Esophagus muscularis mucosa (tissue), 4 donors: ENCODE data around the gene RAMACL. TPM values are rescaled to one million over a fixed set of nuclear protein-coding genes. Genes with fewer than 3 reads are reported as not detected.
"Not testable (repeated sequence)": the region's sequence is repeated elsewhere in the genome, so short reads cannot be mapped to it uniquely, and the experiment has no call there.

ENCODE experiments used
- DNase-seq: peaks from one replicate; pipeline ENCODE4 v3.0.0-alpha.2; 2017; ENCODE audit errors: extremely low spot score
- H3K27ac ChIP-seq, 4 donors: fragments of 200-600 bp; sonication (generic); replicated peaks in 1 of 4; 1 replicate in 3 of 4; 2 replicates in 1 of 4; pipeline ENCODE4 v1.5.1; 2016 to 2019; ENCODE audit warnings: mild to moderate bottlenecking in 1 of 4
- H3K27me3 ChIP-seq, 4 donors: fragments of 200-600 bp; sonication (generic); one replicate each; pipeline versions ENCODE4 v1.5.1 to v1.6.0; 2016 to 2019
- H3K36me3 ChIP-seq, 4 donors: fragments of 200-600 bp; sonication (generic); one replicate each; pipeline ENCODE4 v1.5.1; 2016 to 2019
- H3K4me1 ChIP-seq, 4 donors: fragments of 200-600 bp; sonication (generic); one replicate each; pipeline ENCODE4 v1.5.1; 2016 to 2019
- H3K4me3 ChIP-seq, 4 donors: fragments of 200-600 bp; sonication (generic); 1 replicate in 2 of 4; 2 replicates in 2 of 4; pipeline ENCODE4 v1.5.1; 2016 to 2019; ENCODE audit warnings: mild to moderate bottlenecking in 4 of 4, moderate library complexity in 1 of 4
- H3K9me3 ChIP-seq, 4 donors: fragments of 200-600 bp; sonication (generic); 1 replicate in 3 of 4; 2 replicates in 1 of 4; pipeline ENCODE4 v1.5.1; 2016 to 2019
- EP300 ChIP-seq: sonication (generic); formaldehyde crosslinking; IDR thresholded peaks from one replicate; pipeline ENCODE4 v1.6.1; 2017; ENCODE audit warnings: antibody characterized with exemption
- POLR2A ChIP-seq: fragments of 450-650 bp; IDR thresholded peaks from one replicate; pipeline ENCODE4 v1.6.1; 2017; ENCODE audit warnings: antibody characterized with exemption, moderate library complexity, mild to moderate bottlenecking, low read depth
- POLR2AphosphoS5 ChIP-seq, 2 donors: sonication (generic); formaldehyde crosslinking; IDR thresholded peaks; one replicate each; pipeline ENCODE4 v1.6.1; 2017; ENCODE audit warnings: antibody characterized with exemption in 2 of 2
- WGBS: methylation state at CpG from one replicate; pipeline ENCODE4 v1.1.5; 2018; 5-methylcytosine and 5-hydroxymethylcytosine counted together
- intact Hi-C: fragments of 100-400 bp; cut with DNase I; formaldehyde crosslinking; loops from one replicate; pipeline ENCODE4 v1.15.1; 2023
- total RNA-seq, 4 donors: library from RNA; depleted of rRNA; stranded (reverse); fragments of >200 nt; gene quantifications; one replicate each; pipeline versions ENCODE4 v1.1.0 to v1.2.1, GENCODE V29; 2016
- TF ChIP-seq, protein P1 (sequence below), 3 experiments: fragments of 200-600 bp in 2 of 3; fragments of 450-650 bp in 1 of 3; sonication (generic) in 2 of 3; IDR thresholded peaks; one replicate each; pipeline ENCODE4 v1.5.1; 2017 to 2019; ENCODE audit warnings: antibody characterized with exemption in 3 of 3, mild to moderate bottlenecking in 2 of 3, moderate library complexity in 1 of 3

Gene RAMACL
- total RNA-seq, 4 donors from 2014 or later = 1.2 to 2.9 (median 2.1) TPM

- H3K4me3 ChIP-seq = no peak overlapping the region
Observed at GRCh38 chr6:166541876-166542579, 44.5 kb downstream of the RAMACL start.

GRCh38 chr6:166541366-166541765, 45.1 kb downstream of the RAMACL start:
- Histone ChIP-seq H3K4me3 (peak overlapping the region in 1 of 4 donors; percentile 8), H3K36me3 (peaks cover 0 to 23% (median 11%) of the 10 kb centered on the region in 4 donors), H3K9me3 (no peaks in the 10 kb centered on the region), H3K27me3 (no peaks in the 10 kb centered on the region), H3K27ac (peak overlapping the region in 3 of 4 donors; percentile 9 to 16 (median 15)), H3K4me1 (peaks cover 4 to 22% (median 12%) of the 10 kb centered on the region in 4 donors)
- intact Hi-C loops = no loop called here
- TF ChIP-seq EP300 (no peak), POLR2AphosphoS5 (IDR thresholded peaks at IDR 0.05) (no peak), POLR2A (no peak)
- TF ChIP-seq, protein P1, sequence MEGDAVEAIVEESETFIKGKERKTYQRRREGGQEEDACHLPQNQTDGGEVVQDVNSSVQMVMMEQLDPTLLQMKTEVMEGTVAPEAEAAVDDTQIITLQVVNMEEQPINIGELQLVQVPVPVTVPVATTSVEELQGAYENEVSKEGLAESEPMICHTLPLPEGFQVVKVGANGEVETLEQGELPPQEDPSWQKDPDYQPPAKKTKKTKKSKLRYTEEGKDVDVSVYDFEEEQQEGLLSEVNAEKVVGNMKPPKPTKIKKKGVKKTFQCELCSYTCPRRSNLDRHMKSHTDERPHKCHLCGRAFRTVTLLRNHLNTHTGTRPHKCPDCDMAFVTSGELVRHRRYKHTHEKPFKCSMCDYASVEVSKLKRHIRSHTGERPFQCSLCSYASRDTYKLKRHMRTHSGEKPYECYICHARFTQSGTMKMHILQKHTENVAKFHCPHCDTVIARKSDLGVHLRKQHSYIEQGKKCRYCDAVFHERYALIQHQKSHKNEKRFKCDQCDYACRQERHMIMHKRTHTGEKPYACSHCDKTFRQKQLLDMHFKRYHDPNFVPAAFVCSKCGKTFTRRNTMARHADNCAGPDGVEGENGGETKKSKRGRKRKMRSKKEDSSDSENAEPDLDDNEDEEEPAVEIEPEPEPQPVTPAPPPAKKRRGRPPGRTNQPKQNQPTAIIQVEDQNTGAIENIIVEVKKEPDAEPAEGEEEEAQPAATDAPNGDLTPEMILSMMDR (IDR thresholded peaks at IDR 0.05) = no peak
- no peak for DNase-seq
- WGBS = 88% methylated on average over 12 of the region's 12 CpGs

More at GRCh38 chr6:166541876-166542579, 44.5 kb downstream of the RAMACL start:
- H3K9me3 ChIP-seq = no peaks in the 10 kb centered on the region
- H3K27me3 ChIP-seq = no peaks in the 10 kb centered on the region
- no peak for DNase-seq
- peaks cover 4 to 22% (median 12%) of the 10 kb centered on the region in 4 donors for H3K4me1 ChIP-seq
- peaks cover 0 to 16% (median 6%) of the 10 kb centered on the region in 4 donors for H3K36me3 ChIP-seq
- WGBS = 74% methylated on average over 12 of the region's 12 CpGs
- intact Hi-C loops = no loop called here
- TF ChIP-seq POLR2A (no peak), POLR2AphosphoS5 (IDR thresholded peaks at IDR 0.05) (no peak), EP300 (no peak)
- TF ChIP-seq, protein P1 (IDR thresholded peaks at IDR 0.05) = no peak
- peak overlapping the region in 3 of 4 donors; percentile 9 to 40 (median 16) for H3K27ac ChIP-seq

GRCh38 chr6:166540631-166541331, 45.7 kb downstream of the RAMACL start:
- no peaks in the 10 kb centered on the region for H3K27me3 ChIP-seq
- H3K4me3 ChIP-seq = peak overlapping the region in 1 of 4 donors; percentile 8
- H3K4me1 ChIP-seq = peaks cover 4 to 22% (median 12%) of the 10 kb centered on the region in 4 donors
- no peak for DNase-seq
- H3K27ac ChIP-seq = peak overlapping the region in 3 of 4 donors; percentile 9 to 16 (median 15)
- WGBS = 72% methylated on average over 18 of the region's 18 CpGs
- peaks cover 0 to 28% (median 16%) of the 10 kb centered on the region in 4 donors for H3K36me3 ChIP-seq
- H3K9me3 ChIP-seq = no peaks in the 10 kb centered on the region
- TF ChIP-seq, protein P1 (IDR thresholded peaks at IDR 0.05) = no peak
- no peak for TF ChIP-seq EP300
- TF ChIP-seq POLR2AphosphoS5 (IDR thresholded peaks at IDR 0.05) = peak in 1 of 2 donors; percentile 38
- TF ChIP-seq POLR2A = no peak
- intact Hi-C loops = no loop called here

DNA sequence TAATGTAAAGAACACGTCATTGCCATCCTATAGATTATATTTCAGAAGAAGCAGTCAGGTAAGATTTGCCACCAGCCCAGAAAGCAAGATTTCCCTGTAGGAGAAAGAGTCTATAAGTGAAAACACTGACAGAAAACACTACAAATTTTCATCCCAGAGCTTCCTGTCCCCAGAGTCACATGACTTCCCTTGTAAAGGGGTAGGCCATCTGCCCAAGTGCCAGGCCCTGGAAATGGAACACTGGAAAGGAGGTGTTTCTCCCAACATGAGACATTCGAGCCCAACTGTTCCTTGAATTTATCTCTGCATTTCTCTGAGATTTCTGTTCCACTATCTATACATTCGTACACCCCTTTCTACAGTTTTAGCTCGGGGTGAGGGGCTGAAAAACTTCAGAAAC, 46.9 kb downstream of the RAMACL start:
- intact Hi-C loops = no loop called here

GRCh38 chr6:166539011-166539385, 47.5 kb downstream of the RAMACL start:
- 98% methylated on average over 9 of the region's 9 CpGs for WGBS
- not testable (repeated sequence) for H3K9me3 ChIP-seq

More for the DNA sequence above, 46.9 kb downstream of the RAMACL start:
- H3K9me3 ChIP-seq = no peaks in the 10 kb centered on the region
- DNase-seq = no peak
- H3K4me3 ChIP-seq = no peak overlapping the region
- H3K36me3 ChIP-seq = peaks cover 0 to 41% (median 28%) of the 10 kb centered on the region in 4 donors
- TF ChIP-seq, protein P1 (IDR thresholded peaks at IDR 0.05) = no peak
- no peak for TF ChIP-seq POLR2A
- no peak for TF ChIP-seq EP300
- no peak for TF ChIP-seq POLR2AphosphoS5 (IDR thresholded peaks at IDR 0.05)
- 95% methylated on average over 4 of the region's 4 CpGs for WGBS
- no peaks in the 10 kb centered on the region for H3K27me3 ChIP-seq
- H3K27ac ChIP-seq = no peak overlapping the region
- peaks cover 4 to 22% (median 12%) of the 10 kb centered on the region in 4 donors for H3K4me1 ChIP-seq

More at GRCh38 chr6:166539011-166539385, 47.5 kb downstream of the RAMACL start:
- H3K27ac ChIP-seq, DNase-seq, H3K4me3 ChIP-seq, intact Hi-C loops, H3K27me3 ChIP-seq: not testable (repeated sequence)
- Histone ChIP-seq H3K4me1 (peaks cover 4 to 22% (median 12%) of the 10 kb centered on the region in 4 donors), H3K36me3 (peaks cover 0 to 42% (median 30%) of the 10 kb centered on the region in 4 donors)
